SK-N-SH treated with all-trans-retinoic acid at 6 μM for 48 hours (cell line): Measurements from ENCODE around the gene PNPO.

Experiments
- ESRRG ChIP-seq: fragments of 250-450 bp; sonication (Bioruptor Pico); IDR thresholded peaks from 2 replicates; pipeline ENCODE4 v1.6.1; 2021; ENCODE audit warnings: mild to moderate bottlenecking
- GLIS3 ChIP-seq: fragments of 250-450 bp; sonication (Bioruptor Pico); IDR thresholded peaks from 2 replicates; pipeline ENCODE4 v1.5.0; 2020; ENCODE audit warnings: mild to moderate bottlenecking, moderate library complexity
- ZFP3 ChIP-seq: fragments of 250-450 bp; sonication (Bioruptor Pico); IDR thresholded peaks from 2 replicates; pipeline ENCODE4 v1.5.0; 2020; ENCODE audit warnings: mild to moderate bottlenecking, moderate library complexity
- TF ChIP-seq, protein P1 (sequence below): fragments of 250-450 bp; sonication (Bioruptor Pico); IDR thresholded peaks from 2 replicates; pipeline ENCODE4 v1.8.0; 2020; ENCODE audit warnings: mild to moderate bottlenecking, moderate library complexity, borderline replicate concordance

DNA sequence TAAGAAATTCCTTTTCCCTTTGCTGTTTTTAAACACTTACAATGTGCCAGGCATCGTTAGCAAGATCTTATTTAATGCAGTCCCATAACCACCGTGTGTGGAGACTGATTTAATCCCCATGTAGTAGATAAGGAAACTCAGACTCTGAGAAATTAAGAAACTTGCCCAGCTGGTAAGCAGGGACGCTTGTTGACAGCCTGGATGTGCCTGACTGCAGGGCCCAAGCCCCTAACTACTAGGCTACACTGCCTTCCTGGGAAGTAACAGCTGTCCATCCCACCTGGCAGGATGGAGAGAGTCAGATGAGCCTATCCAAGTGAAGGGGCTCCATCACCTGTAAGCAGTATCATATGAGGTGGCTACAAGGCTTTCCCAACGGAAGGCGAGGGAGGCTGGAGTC lies 52.6 kb downstream of the PNPO start:
- TF ChIP-seq ZFP3 (CRISPR knock-in tag) = no peak
- no peak for TF ChIP-seq GLIS3 (CRISPR knock-in tag)
- TF ChIP-seq ESRRG = no peak
- TF ChIP-seq, protein P1, sequence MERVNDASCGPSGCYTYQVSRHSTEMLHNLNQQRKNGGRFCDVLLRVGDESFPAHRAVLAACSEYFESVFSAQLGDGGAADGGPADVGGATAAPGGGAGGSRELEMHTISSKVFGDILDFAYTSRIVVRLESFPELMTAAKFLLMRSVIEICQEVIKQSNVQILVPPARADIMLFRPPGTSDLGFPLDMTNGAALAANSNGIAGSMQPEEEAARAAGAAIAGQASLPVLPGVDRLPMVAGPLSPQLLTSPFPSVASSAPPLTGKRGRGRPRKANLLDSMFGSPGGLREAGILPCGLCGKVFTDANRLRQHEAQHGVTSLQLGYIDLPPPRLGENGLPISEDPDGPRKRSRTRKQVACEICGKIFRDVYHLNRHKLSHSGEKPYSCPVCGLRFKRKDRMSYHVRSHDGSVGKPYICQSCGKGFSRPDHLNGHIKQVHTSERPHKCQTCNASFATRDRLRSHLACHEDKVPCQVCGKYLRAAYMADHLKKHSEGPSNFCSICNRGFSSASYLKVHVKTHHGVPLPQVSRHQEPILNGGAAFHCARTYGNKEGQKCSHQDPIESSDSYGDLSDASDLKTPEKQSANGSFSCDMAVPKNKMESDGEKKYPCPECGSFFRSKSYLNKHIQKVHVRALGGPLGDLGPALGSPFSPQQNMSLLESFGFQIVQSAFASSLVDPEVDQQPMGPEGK (CRISPR knock-in tag) = no peak
